DLD1 (cell line): ENCODE measurements around the gene ACTL6A.

Experiments
- in situ Hi-C: cut with HindIII; loops from 2 replicates; pipeline ENCODE4 v1.10.0; 2017; ENCODE audit warnings: low sequenced_read_pairs

Gene ACTL6A

DNA sequence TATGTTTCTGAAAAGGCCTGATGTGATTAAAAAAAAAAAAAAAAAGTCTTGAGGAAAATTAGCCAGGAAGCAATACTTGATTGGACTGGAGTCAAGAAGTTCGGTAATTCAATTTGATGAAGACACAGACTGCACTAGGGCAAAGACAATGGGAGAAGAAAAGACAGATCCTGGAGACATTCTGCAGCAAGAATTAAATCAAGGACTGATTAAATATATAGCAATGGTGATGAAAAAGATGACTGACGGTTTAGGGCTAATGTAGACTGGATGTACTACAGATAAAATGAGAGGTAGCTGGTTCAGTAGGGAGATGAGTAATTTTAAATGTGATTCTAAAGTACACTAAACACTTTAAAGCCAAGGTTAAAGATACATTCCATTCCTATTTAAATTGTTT, 27.9 kb downstream of the ACTL6A start:
- in situ Hi-C loops = no loop called here

DNA sequence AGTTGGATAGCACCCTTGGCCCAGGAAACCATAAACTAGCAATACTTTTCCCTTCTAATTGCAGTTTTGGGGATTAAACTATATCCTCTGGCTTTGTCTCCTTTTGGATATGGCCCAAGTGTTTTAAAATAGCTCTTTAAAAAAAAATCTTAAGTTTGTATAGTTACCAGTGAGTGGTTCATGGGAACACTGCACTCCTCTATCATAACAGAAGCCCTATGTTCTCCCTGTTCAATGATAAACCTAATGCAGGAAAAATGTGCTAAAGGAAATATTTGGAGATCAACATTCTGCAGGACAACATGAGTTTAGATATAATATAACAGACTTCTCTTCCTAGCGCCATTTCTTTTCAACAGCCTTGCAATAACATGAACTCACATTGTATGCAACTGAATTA, 28.6 kb downstream of the ACTL6A start:
- in situ Hi-C loops = no loop called here

DNA sequence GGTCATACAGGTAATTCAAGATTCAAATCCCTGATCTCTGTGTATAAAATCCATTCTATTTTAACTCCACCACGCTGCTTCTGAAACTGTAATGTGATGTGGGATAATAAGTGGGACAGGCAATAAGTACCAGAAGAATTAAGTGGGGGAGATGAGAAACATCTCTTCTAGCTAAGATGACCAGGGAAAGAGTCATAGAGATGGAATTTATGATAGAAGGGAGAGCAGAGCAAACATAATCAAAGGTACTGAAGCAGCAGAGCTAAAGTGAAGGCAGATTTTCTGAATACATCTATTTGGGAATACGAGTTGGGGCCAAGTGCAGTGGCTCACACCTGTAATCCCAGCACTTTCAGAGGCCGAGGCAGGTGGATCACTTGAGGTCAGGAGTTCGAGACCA, 36.8 kb downstream of the ACTL6A start:
- in situ Hi-C loops = no loop called here

DNA sequence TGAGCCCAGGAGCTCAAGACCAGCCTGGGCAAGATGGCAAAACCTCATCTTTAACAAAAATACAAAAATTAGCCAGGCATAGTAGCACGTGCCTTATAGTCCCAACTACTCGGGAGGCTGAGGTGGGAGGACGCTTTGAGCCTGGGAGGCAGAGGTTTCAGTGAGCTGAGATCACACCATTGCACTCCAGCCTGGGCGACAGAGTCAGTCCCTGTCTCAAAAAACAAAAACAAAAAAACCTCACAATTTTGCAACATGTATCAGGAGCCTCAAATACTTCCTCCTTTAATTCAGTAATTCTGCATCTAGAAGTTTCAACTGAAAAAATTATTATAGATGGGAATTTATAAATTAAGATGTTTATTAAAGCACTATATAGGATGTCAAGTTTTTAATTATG, 40.6 kb downstream of the ACTL6A start:
- in situ Hi-C loops = no loop called here

- in situ Hi-C loops = no loop called here
These were observed 41.1 kb downstream of the ACTL6A start for GRCh38 chr3:179603831-179604230.

- in situ Hi-C loops = no loop called here
These were observed 41.8 kb downstream of the ACTL6A start, which contains the start of the genes MRPL47 and NDUFB5 for GRCh38 chr3:179604321-179605078. TSS of gene MRPL47 (minus strand) at chr3:179604638. CDS start at chr3:179604624, 14 bp downstream. TSS of gene NDUFB5 (plus strand) at chr3:179604794. CDS start at chr3:179604816, 22 bp downstream.

- in situ Hi-C loops = no loop called here
These were observed 43.9 kb downstream of the ACTL6A start for GRCh38 chr3:179606534-179607085.

DNA sequence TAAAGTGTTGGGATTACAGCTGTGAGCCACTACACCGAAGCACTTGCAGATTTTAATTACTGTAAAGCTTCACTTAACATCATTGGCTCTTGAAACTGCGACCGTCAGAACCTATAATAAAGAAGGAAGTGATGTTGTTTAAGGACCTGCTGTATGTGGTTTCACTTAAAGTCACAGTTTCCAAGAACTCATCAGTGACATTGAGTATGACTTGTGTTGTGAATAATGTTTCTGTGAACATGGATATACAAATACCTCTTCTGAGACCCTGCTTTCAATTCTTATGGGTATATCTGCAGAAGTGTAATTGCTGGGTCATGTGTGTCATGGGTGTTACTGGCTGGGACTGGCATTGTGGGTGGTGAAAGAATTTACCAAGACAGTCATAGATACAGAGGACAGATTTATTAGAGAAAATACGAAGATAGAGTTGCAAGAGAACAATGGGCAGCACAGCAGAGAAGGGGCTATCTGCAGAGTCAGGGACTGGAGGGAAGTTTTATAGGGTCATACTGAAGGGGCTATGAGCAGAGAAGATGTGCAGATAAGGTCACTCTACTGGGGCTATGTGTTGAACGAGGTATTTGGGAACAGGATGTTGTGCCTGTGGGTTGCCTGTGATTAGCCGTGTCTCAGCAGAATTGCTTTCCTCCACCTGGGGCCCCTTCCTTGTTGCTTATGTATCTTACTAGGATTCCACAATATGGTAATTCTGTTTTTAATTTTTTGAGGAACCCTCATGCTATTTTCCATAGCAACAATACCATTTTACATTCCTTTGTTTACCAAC, 46.4 kb downstream of the ACTL6A start:
- in situ Hi-C loops = no loop called here

- in situ Hi-C loops = no loop called here
These were observed 47.3 kb downstream of the ACTL6A start for GRCh38 chr3:179610066-179610465.

DNA sequence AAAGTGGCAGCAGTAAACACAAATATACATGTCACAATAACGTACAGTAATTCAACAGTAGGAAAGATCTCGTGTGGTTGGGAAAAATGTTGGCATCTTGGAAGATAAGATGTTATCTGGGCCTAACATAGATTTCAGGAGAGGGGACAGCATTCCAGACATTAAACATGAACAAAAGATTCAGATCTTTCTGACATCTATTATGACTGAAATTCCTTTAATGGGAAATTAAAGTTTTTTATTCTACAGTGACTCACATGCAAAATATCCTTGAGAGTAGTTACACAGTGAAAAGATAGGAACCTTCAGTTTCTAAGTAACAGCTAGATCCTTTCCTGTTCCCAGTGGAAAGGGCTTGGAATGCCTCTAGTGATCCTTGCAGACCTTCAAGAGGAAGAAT, 51.1 kb downstream of the ACTL6A start:
- in situ Hi-C loops = no loop called here

- in situ Hi-C loops = no loop called here
These were observed 52.9 kb downstream of the ACTL6A start for GRCh38 chr3:179615458-179616173.

GRCh38 chr3:179622023-179622422, 59.3 kb downstream of the ACTL6A start:
- in situ Hi-C loops = no loop called here

- in situ Hi-C loops = no loop called here
These were observed 61.7 kb downstream of the ACTL6A start for GRCh38 chr3:179624451-179624850.

DNA sequence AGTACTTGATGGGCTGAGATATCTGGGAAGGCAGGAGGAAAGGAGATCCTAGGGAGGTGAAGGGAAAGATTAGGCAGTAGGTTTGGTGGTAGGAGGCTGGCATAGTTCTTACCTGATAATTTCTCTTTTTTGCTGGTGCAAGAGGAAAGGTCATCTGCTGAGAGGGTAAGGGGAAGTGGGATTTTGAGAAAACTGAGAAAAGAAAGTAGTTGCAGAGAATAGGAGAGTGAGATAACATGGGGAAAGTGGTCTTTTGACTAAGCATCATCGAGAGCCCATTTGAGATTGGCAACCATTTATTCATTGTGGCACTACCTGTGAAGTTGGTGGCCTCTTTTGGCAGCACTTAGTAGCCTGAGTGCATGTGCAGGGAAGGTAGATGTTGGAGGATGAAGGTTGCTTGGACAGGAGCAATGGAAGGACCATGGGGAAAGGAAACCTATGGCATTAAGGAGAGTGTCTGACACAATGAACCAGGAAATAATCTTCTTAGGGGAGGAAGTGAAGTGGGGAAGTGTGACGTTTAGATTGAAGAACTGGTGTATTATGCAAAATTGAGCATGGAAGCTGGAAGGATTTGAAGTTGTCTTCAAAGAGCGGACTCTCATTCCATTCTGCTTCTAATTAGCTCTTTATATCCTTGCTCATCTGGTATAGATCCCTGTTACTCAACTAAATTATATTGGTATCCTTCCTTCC, 68.2 kb downstream of the ACTL6A start:
- in situ Hi-C loops = no loop called here
